ENCODE data around the gene EGLN1.

Gene EGLN1

DNA sequence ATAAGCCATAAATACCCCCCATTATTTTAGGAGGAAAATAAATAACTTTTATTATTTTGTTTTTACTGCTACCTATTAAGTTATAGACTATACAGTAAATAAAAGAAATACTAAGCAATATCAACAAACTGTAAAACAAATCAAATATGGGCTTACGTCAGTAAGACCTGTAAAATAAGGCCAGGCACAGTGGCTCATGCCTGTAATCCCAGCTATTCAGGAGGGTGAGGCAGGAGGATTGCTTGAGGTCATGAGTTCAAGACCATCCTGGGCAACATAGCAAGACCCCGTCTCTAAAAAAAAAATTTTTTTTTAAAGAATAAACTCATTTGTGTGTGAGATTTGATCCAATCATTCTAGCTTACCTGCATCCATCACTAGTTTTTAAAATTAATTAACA, 17.8 kb downstream of the EGLN1 start:
- peaks cover 15% of the 10 kb centered on the region; the same call in 1 of the 2 replicates for H3K36me3 ChIP-seq (ENCODE audit: insufficient read depth, low read length)
- H3F3A ChIP-seq (ENCODE audit: insufficient read depth, low read length): no peaks in the 10 kb centered on the region
- H3K9me3 ChIP-seq (ENCODE audit: low read length): no peaks in the 10 kb centered on the region
- H3K4me3 ChIP-seq (ENCODE audit: low read depth, low read length, poor library complexity, severe bottlenecking): no peak overlapping the region
- H3K4me1 ChIP-seq (ENCODE audit: insufficient read depth, low read length, severe bottlenecking): peaks cover 7% of the 10 kb centered on the region
- H3K4me2 ChIP-seq (ENCODE audit: low read length): no peak overlapping the region
- no peak overlapping the region for H2AFZ ChIP-seq (ENCODE audit: low read length)
- TF ChIP-seq EZH2 (IDR thresholded peaks at IDR 0.05; ENCODE audit: borderline replicate concordance, low read length): no peak
- TF ChIP-seq, protein P1, sequence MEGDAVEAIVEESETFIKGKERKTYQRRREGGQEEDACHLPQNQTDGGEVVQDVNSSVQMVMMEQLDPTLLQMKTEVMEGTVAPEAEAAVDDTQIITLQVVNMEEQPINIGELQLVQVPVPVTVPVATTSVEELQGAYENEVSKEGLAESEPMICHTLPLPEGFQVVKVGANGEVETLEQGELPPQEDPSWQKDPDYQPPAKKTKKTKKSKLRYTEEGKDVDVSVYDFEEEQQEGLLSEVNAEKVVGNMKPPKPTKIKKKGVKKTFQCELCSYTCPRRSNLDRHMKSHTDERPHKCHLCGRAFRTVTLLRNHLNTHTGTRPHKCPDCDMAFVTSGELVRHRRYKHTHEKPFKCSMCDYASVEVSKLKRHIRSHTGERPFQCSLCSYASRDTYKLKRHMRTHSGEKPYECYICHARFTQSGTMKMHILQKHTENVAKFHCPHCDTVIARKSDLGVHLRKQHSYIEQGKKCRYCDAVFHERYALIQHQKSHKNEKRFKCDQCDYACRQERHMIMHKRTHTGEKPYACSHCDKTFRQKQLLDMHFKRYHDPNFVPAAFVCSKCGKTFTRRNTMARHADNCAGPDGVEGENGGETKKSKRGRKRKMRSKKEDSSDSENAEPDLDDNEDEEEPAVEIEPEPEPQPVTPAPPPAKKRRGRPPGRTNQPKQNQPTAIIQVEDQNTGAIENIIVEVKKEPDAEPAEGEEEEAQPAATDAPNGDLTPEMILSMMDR (IDR thresholded peaks at IDR 0.05; ENCODE audit: low read length): no peak
- H3K9me2 ChIP-seq (ENCODE audit: low read depth, low read length): no peaks in the 10 kb centered on the region
- H3K27me3 ChIP-seq (ENCODE audit: insufficient read depth, low read length): no peaks in the 10 kb centered on the region
- H3K79me2 ChIP-seq (ENCODE audit: insufficient read depth, low read length): peaks cover 16% of the 10 kb centered on the region; the same call in 1 of the 2 replicates
- H4K20me1 ChIP-seq (ENCODE audit: insufficient read depth, low read length): no peaks in the 10 kb centered on the region
- no peak overlapping the region for H3K9ac ChIP-seq (ENCODE audit: low read length)
- H3K27ac ChIP-seq (ENCODE audit: low read depth, low read length, poor library complexity, severe bottlenecking): no peak overlapping the region

- H4K20me1 ChIP-seq (ENCODE audit: insufficient read depth, low read length): 0 out of 2 replicates have a peak, but pooled peaks cover 3% of the 10 kb centered on the region
- H3K27ac ChIP-seq (ENCODE audit: low read depth, low read length, poor library complexity, severe bottlenecking): no peak overlapping the region
These were observed 20.6 kb downstream of the EGLN1 start for GRCh38 chr1:231401478-231401877.

GRCh38 chr1:231397886-231398671, 24.0 kb downstream of the EGLN1 start:
- Histone ChIP-seq H3K4me1 (ENCODE audit: insufficient read depth, low read length, severe bottlenecking) (peaks cover 9% of the 10 kb centered on the region), H4K20me1 (ENCODE audit: insufficient read depth, low read length) (0 out of 2 replicates have a peak, but pooled peaks cover 3% of the 10 kb centered on the region), H3F3A (ENCODE audit: insufficient read depth, low read length) (no peaks in the 10 kb centered on the region), H3K79me2 (ENCODE audit: insufficient read depth, low read length) (peaks cover 16% of the 10 kb centered on the region), H2AFZ (ENCODE audit: low read length) (no peak overlapping the region), H3K27me3 (ENCODE audit: insufficient read depth, low read length) (no peaks in the 10 kb centered on the region), H3K9ac (ENCODE audit: low read length) (no peak overlapping the region), H3K4me2 (ENCODE audit: low read length) (no peak overlapping the region), H3K4me3 (ENCODE audit: low read depth, low read length, poor library complexity, severe bottlenecking) (no peak overlapping the region), H3K9me3 (ENCODE audit: low read length) (no peaks in the 10 kb centered on the region), H3K27ac (ENCODE audit: low read depth, low read length, poor library complexity, severe bottlenecking) (no peak overlapping the region), H3K36me3 (ENCODE audit: insufficient read depth, low read length) (peaks cover 10% of the 10 kb centered on the region; the same call in 1 of the 2 replicates), H3K9me2 (ENCODE audit: low read depth, low read length) (no peaks in the 10 kb centered on the region)
- TF ChIP-seq EZH2 (IDR thresholded peaks at IDR 0.05; ENCODE audit: borderline replicate concordance, low read length): no peak
- TF ChIP-seq, protein P1 (IDR thresholded peaks at IDR 0.05; ENCODE audit: low read length): no peak

More at GRCh38 chr1:231401478-231401877, 20.6 kb downstream of the EGLN1 start:
- Histone ChIP-seq H3K27me3 (ENCODE audit: insufficient read depth, low read length) (no peaks in the 10 kb centered on the region), H3K36me3 (ENCODE audit: insufficient read depth, low read length) (peaks cover 10% of the 10 kb centered on the region; the same call in 1 of the 2 replicates), H3F3A (ENCODE audit: insufficient read depth, low read length) (no peaks in the 10 kb centered on the region), H3K4me3 (ENCODE audit: low read depth, low read length, poor library complexity, severe bottlenecking) (no peak overlapping the region), H3K79me2 (ENCODE audit: insufficient read depth, low read length) (peaks cover 26% of the 10 kb centered on the region), H3K4me1 (ENCODE audit: insufficient read depth, low read length, severe bottlenecking) (no peaks in the 10 kb centered on the region), H2AFZ (ENCODE audit: low read length) (no peak overlapping the region), H3K9me3 (ENCODE audit: low read length) (no peaks in the 10 kb centered on the region), H3K4me2 (ENCODE audit: low read length) (no peak overlapping the region), H3K9ac (ENCODE audit: low read length) (no peak overlapping the region), H3K9me2 (ENCODE audit: low read depth, low read length) (no peaks in the 10 kb centered on the region)
- TF ChIP-seq, protein P1 (IDR thresholded peaks at IDR 0.05; ENCODE audit: low read length): no peak
- no peak for TF ChIP-seq EZH2 (IDR thresholded peaks at IDR 0.05; ENCODE audit: borderline replicate concordance, low read length)
